Right lobe of liver (tissue), 6 donors: ENCODE data around the gene UGT2B17. TPM values are rescaled to one million over a fixed set of nuclear protein-coding genes. Genes with fewer than 3 reads are reported as not detected.
"Not testable (repeated sequence)": the region's sequence is repeated elsewhere in the genome, so short reads cannot be mapped to it uniquely, and the experiment has no call there.

Experiments
- ATAC-seq, 4 donors: fragments of 200-7000 bp; cut with Tn5 transposase; one replicate each; pipeline ENCODE4 v1.9.1; 2020; ENCODE audit warnings: mild to moderate bottlenecking in 4 of 4, moderate library complexity in 4 of 4
- DNase-seq, 3 donors: peaks; one replicate each; pipeline ENCODE4 v3.0.0-alpha.2; 2020
- H3K27ac ChIP-seq, 3 donors: fragments of 200-600 bp; one replicate each; pipeline ENCODE4 v1.8.0; 2022
- H3K27me3 ChIP-seq, 2 donors: fragments of 200-600 bp; one replicate each; pipeline ENCODE4 v1.8.0; 2022
- H3K36me3 ChIP-seq, 4 donors: fragments of 200-600 bp; sonication (generic) in 1 of 4; one replicate each; pipeline versions ENCODE4 v1.5.1 to v1.8.0; 2017 to 2022; ENCODE audit warnings: control low read depth in 1 of 4
- H3K4me1 ChIP-seq, 4 donors: fragments of 200-600 bp; sonication (generic) in 1 of 4; one replicate each; pipeline versions ENCODE4 v1.5.1 to v1.8.0; 2017 to 2022; ENCODE audit warnings: control low read depth in 1 of 4
- H3K4me3 ChIP-seq, 3 donors: fragments of 200-600 bp; one replicate each; pipeline ENCODE4 v1.8.0; 2022
- H3K9me3 ChIP-seq, 4 donors: fragments of 200-600 bp; sonication (generic) in 1 of 4; one replicate each; pipeline versions ENCODE4 v1.5.1 to v1.8.0; 2017 to 2022; ENCODE audit warnings: control low read depth in 1 of 4
- CTCF ChIP-seq, 4 donors: fragments of 200-600 bp in 3 of 4; fragments of 450-650 bp in 1 of 4; IDR thresholded peaks; one replicate each; pipeline versions ENCODE4 v1.5.1 to v1.8.0; 2016 to 2022; ENCODE audit warnings: antibody characterized with exemption in 4 of 4, mild to moderate bottlenecking in 2 of 4
- POLR2A ChIP-seq: fragments of 450-650 bp; IDR thresholded peaks from one replicate; pipeline ENCODE4 v1.6.1; 2017; ENCODE audit warnings: antibody characterized with exemption, mild to moderate bottlenecking
- WGBS: methylation state at CpG from one replicate; pipeline ENCODE4 v1.1.6; 2018; ENCODE audit warnings: low coverage, low lambda C conversion rate; ENCODE audit not compliant: insufficient coverage; ENCODE audit errors: missing lambda C conversion rate; 5-methylcytosine and 5-hydroxymethylcytosine counted together
- intact Hi-C, 2 donors: fragments of 100-400 bp; cut with DNase I; formaldehyde crosslinking; loops; one replicate each; pipeline versions ENCODE4 v1.11.2 to v1.14.1; 2022
- total RNA-seq, 6 experiments: library from RNA; depleted of rRNA in 2 of 6; stranded (reverse); fragments of >200 nt in 2 of 6; fragmentation: NEBNext Ultra II Directional in 3 of 6; extraction: Animal tissue kit (Norgen Biotek cat#: 25700) in 3 of 6; gene quantifications; one replicate each; pipeline versions ENCODE4 v1.1.0 to v1.2.4, GENCODE V29; 2016 to 2023
- donor health status: DM: no; HTN: yes; CAD: no.
- donor health status: DM: no; HTN: no; CAD: no.
- donor health status: DM: no; HTN: no; CAD: no.
- donor health status: DM: no; HTN: yes; CAD: no.
- donor health status: DM: no; HTN: yes; CAD: no.

UGT2B17 gene
- total RNA-seq, 6 experiments from 2014 or later: 1.0 to 13.6 (median 2.5) TPM

DNA sequence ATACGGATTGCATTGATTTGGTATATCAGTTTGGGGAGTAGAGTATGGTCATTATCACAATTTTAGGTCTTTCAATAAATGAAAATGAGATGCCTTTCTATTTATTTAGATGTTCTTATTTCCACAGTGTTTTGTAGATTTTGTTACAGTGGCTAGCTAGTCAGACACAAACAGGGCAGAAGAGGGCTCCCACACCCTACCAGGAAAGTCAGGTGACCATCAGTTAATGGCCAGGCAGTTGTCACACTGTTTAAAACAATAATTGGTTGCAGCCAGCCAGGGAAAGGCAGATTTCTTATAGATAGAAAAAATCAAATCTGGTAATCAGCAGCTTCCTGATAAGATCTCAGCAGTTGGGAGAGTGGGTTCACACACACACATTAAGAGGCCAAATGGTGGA is 57.2 kb downstream of the UGT2B17 start:
- H3K4me3 ChIP-seq: no peak overlapping the region
- ATAC-seq: peak in 1 of 4 donors; percentile 39
- 55% methylated on average over 1 of the region's 1 CpG for WGBS

GRCh38 chr4:68505452-68505851 is 70.7 kb downstream of the UGT2B17 start:
- ATAC-seq, H3K4me1 ChIP-seq, DNase-seq, H3K9me3 ChIP-seq, H3K36me3 ChIP-seq, H3K27me3 ChIP-seq, H3K4me3 ChIP-seq, H3K27ac ChIP-seq: not testable (repeated sequence)
- intact Hi-C loops: loop anchor here in 1 of 2 donors (10.0 kb wide), 1 partner anchor 119 kb away; no protein-coding TSS in a partner anchor
- 100% methylated on average over 1 of the region's 1 CpG for WGBS

More for the DNA sequence above, 57.2 kb downstream of the UGT2B17 start:
- no peak overlapping the region for H3K27ac ChIP-seq
- intact Hi-C loops: no loop called here
- no peaks in the 10 kb centered on the region for H3K9me3 ChIP-seq
- DNase-seq: no peak
- no peaks in the 10 kb centered on the region for H3K36me3 ChIP-seq
- TF ChIP-seq POLR2A: no peak
- peak in 1 of 4 donors; percentile 19 for TF ChIP-seq CTCF (IDR thresholded peaks at IDR 0.05)
- H3K4me1 ChIP-seq: no peaks in the 10 kb centered on the region
- H3K27me3 ChIP-seq: no peaks in the 10 kb centered on the region

DNA sequence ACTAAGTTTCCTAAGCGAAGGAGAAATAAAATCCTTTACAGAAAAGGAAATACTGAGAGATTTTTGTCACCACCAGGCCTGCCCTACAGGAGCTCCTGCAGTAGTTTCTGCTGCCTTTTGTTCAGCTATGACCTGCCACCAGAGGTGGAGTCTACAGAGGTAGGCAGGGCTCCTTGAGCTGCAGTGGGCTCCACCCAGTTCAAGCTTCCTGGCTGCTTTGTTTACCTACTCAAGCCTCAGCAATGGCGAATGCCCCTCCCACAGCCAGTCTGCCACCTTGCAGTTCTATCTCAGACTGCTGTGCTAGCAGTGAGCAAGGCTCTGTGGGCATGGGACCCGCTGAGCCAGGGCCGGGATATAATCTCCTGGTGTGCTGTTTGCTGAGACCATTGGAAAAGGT is 71.3 kb downstream of the UGT2B17 start:
- not testable (repeated sequence) for H3K9me3 ChIP-seq, ATAC-seq, DNase-seq, H3K4me3 ChIP-seq, H3K27me3 ChIP-seq, H3K4me1 ChIP-seq, H3K36me3 ChIP-seq, H3K27ac ChIP-seq
- intact Hi-C loops: loop anchor here in 1 of 2 donors (10.0 kb wide), 1 partner anchor 120 kb away; no protein-coding TSS in a partner anchor
- 100% methylated on average over 1 of the region's 4 CpGs for WGBS

DNA sequence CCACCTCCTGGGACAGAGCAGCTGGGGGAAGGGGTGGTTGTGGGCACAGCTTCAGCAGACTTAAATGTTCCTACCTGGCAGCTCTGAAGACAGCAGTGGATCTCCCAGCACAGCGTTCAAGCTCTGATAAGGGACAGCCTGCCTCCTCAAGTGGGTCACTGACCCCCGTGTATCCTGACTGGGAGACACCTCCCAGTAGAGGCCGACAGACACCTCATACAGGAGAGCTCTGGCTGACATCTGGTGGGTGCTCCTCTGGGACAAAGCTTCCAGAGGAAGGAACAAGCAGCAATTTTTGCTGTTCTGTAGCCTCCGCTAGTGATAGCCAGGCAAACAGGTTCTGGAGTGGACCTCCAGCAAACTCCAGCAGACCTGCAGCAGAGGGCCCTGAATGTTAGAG is 72.7 kb downstream of the UGT2B17 start:
- not testable (repeated sequence) for H3K4me1 ChIP-seq, H3K4me3 ChIP-seq, H3K27ac ChIP-seq, H3K27me3 ChIP-seq, ATAC-seq, DNase-seq, H3K9me3 ChIP-seq, H3K36me3 ChIP-seq
- intact Hi-C loops: loop anchor here in 1 of 2 donors (10.0 kb wide), 1 partner anchor 121 kb away; no protein-coding TSS in a partner anchor
- 70% methylated on average over 2 of the region's 4 CpGs for WGBS

GRCh38 chr4:68499021-68499420 is 77.1 kb downstream of the UGT2B17 start:
- Histone ChIP-seq H3K4me1 (peaks cover 0 to 5% (median 0%) of the 10 kb centered on the region in 4 donors), H3K27me3 (no peaks in the 10 kb centered on the region), H3K27ac (no peak overlapping the region), H3K4me3 (no peak overlapping the region), H3K36me3 (no peaks in the 10 kb centered on the region), H3K9me3 (no peaks in the 10 kb centered on the region)
- DNase-seq (no peak), ATAC-seq (peak in 3 of 4 donors; percentile 20 to 30 (median 27))
- no peak for TF ChIP-seq CTCF (IDR thresholded peaks at IDR 0.05)
- TF ChIP-seq POLR2A: no peak
- WGBS: 38% methylated on average over 4 of the region's 4 CpGs
- intact Hi-C loops: no loop called here

GRCh38 chr4:68498413-68499007 is 77.6 kb downstream of the UGT2B17 start:
- DNase-seq: peak; percentile 38 to 74 (median 57)
- H3K4me3 ChIP-seq: no peak overlapping the region
- ATAC-seq: peak; percentile 98 to 100 (median 100)
- H3K36me3 ChIP-seq: no peaks in the 10 kb centered on the region
- TF ChIP-seq CTCF (IDR thresholded peaks at IDR 0.05) (peak; percentile 84 to 94 (median 88)), POLR2A (no peak)
- no peaks in the 10 kb centered on the region for H3K27me3 ChIP-seq
- peaks cover 0 to 5% (median 0%) of the 10 kb centered on the region in 4 donors for H3K4me1 ChIP-seq
- H3K9me3 ChIP-seq: no peaks in the 10 kb centered on the region
- intact Hi-C loops: no loop called here
- H3K27ac ChIP-seq: no peak overlapping the region
- 6% methylated on average over 5 of the region's 5 CpGs for WGBS
